ENCODE data around the gene ANXA2. TPM values are rescaled to one million over a fixed set of nuclear protein-coding genes. Genes with fewer than 3 reads are reported as not detected.
A peak's percentile ranks its signal among the peaks of the same experiment; 100 is the strongest.

The ANXA2 gene
- total RNA-seq, 1 experiment from 2014 or later, result 2,114 TPM

GRCh38 chr15:60396958-60397771, 621 bp downstream of the ANXA2 start:
- TF ChIP-seq CTCF (conservative IDR thresholded peaks at IDR 0.05; ENCODE audit: low read depth, low read length), result no peak
- TF ChIP-seq EZH2 (IDR thresholded peaks at IDR 0.05; ENCODE audit: low read length, unreplicated experiment), result no peak
- no peak for TF ChIP-seq EZH2phosphoT487 (IDR thresholded peaks at IDR 0.05; ENCODE audit: borderline replicate concordance, low read length)
- Histone ChIP-seq H2AFZ (ENCODE audit: low read length) (no peak overlapping the region), H3K36me3 (ENCODE audit: low read depth, low read length) (peaks cover 36% of the 10 kb centered on the region), H3K4me1 (ENCODE audit: insufficient read depth, low read length) (peaks cover 65% of the 10 kb centered on the region), H3K79me2 (ENCODE audit: low read length) (peaks cover 68% of the 10 kb centered on the region), H3K9me2 (replicated peaks; ENCODE audit: low read length) (no peaks in the 10 kb centered on the region), H3K9ac (ENCODE audit: low read length) (peak overlapping the region; percentile 100), H3K4me2 (ENCODE audit: low read length) (peak overlapping the region; percentile 98), H4K20me1 (ENCODE audit: low read length) (peaks cover 41% of the 10 kb centered on the region), H3K4me3 (ENCODE audit: low read length) (peak overlapping the region; percentile 93), H3K27ac (ENCODE audit: low read length) (peak overlapping the region; percentile 98), H3K9me3 (ENCODE audit: low read length) (no peaks in the 10 kb centered on the region), H3K27me3 (ENCODE audit: low read length) (no peaks in the 10 kb centered on the region), H3F3A (ENCODE audit: low read length, unreplicated experiment) (peaks cover 33% of the 10 kb centered on the region)
- ChIA-PET CTCF (interaction anchor here (0.5 kb wide), 1 partner anchor 47 kb away, joined by 3 read pairs; no protein-coding TSS in a partner anchor), POLR2A (ENCODE audit: unreplicated experiment) (interaction anchor here (0.6 to 1.4 kb wide), 2 partner anchors 26 to 27 kb away, joined by 4 to 5 read pairs; no protein-coding TSS in a partner anchor)
- BruUV-seq (replicated peaks), result TSS peak; percentile 20
- peak; percentile 78 for DNase-seq
- intact Hi-C loops (cut with micrococcal nuclease), result loop anchor here (1.0 to 10.0 kb wide), 2 partner anchors 47 to 128 kb away; no protein-coding TSS in a partner anchor
- ATAC-seq, result peak; percentile 23

- ChIA-PET POLR2A (ENCODE audit: unreplicated experiment) (interaction anchor here (0.6 to 1.4 kb wide), 2 partner anchors 11 to 27 kb away, joined by 5 to 7 read pairs; no protein-coding TSS in a partner anchor), CTCF (no interaction called here)
- no peaks in the 10 kb centered on the region for H3K27me3 ChIP-seq (ENCODE audit: low read length)
- H3K9me3 ChIP-seq (ENCODE audit: low read length), result no peaks in the 10 kb centered on the region
- intact Hi-C loops (cut with micrococcal nuclease), result loop anchor here (10.0 kb wide), 1 partner anchor 128 kb away; no protein-coding TSS in a partner anchor
- no TSS peak for BruUV-seq (replicated peaks)
- TF ChIP-seq EZH2 (IDR thresholded peaks at IDR 0.05; ENCODE audit: low read length, unreplicated experiment) (no peak), EZH2phosphoT487 (IDR thresholded peaks at IDR 0.05; ENCODE audit: borderline replicate concordance, low read length) (no peak), CTCF (conservative IDR thresholded peaks at IDR 0.05; ENCODE audit: low read depth, low read length) (no peak)
- no peaks in the 10 kb centered on the region for H3K9me2 ChIP-seq (replicated peaks; ENCODE audit: low read length)
- H3K79me2 ChIP-seq (ENCODE audit: low read length), result peaks cover 74% of the 10 kb centered on the region
- peaks cover 33% of the 10 kb centered on the region for H3F3A ChIP-seq (ENCODE audit: low read length, unreplicated experiment)
- no peak for ATAC-seq
- peak overlapping the region; percentile 98 for H3K27ac ChIP-seq (ENCODE audit: low read length)
- H3K9ac ChIP-seq (ENCODE audit: low read length), result peak overlapping the region; percentile 100
- H3K4me2 ChIP-seq (ENCODE audit: low read length), result peak overlapping the region; percentile 98
- peaks cover 43% of the 10 kb centered on the region for H3K36me3 ChIP-seq (ENCODE audit: low read depth, low read length)
- no peak for DNase-seq
- H4K20me1 ChIP-seq (ENCODE audit: low read length), result peaks cover 47% of the 10 kb centered on the region
- no peak overlapping the region for H2AFZ ChIP-seq (ENCODE audit: low read length)
- H3K4me1 ChIP-seq (ENCODE audit: insufficient read depth, low read length), result peaks cover 67% of the 10 kb centered on the region
- peak overlapping the region; percentile 93 for H3K4me3 ChIP-seq (ENCODE audit: low read length)
Observed at GRCh38 chr15:60396560-60396957, 1.2 kb downstream of the ANXA2 start.
